ENCODE results near the gene MEI4.
"Not testable (repeated sequence)": the region's sequence is repeated elsewhere in the genome, so short reads cannot be mapped to it uniquely, and the experiment has no call there.

Gene MEI4

DNA sequence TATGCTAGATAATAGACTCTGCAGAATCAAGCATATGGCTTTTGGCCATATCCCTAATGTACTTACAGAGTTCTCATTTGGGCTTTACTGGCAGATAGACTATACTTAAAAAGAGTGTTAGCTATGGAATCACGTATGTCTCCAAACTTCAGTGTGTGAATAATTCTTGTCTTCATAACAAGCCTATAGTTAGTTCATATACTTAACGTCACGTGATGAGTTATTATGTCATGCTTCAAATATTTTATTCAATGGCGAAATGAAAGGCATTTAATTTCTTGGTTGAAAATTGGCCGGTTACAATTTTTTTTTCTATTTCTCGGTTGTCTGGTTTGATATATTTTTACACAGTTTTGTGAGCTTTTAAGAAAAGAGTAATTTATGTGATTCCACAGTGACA, 62.7 kb downstream of the MEI4 start:
- TF ChIP-seq, protein P1, sequence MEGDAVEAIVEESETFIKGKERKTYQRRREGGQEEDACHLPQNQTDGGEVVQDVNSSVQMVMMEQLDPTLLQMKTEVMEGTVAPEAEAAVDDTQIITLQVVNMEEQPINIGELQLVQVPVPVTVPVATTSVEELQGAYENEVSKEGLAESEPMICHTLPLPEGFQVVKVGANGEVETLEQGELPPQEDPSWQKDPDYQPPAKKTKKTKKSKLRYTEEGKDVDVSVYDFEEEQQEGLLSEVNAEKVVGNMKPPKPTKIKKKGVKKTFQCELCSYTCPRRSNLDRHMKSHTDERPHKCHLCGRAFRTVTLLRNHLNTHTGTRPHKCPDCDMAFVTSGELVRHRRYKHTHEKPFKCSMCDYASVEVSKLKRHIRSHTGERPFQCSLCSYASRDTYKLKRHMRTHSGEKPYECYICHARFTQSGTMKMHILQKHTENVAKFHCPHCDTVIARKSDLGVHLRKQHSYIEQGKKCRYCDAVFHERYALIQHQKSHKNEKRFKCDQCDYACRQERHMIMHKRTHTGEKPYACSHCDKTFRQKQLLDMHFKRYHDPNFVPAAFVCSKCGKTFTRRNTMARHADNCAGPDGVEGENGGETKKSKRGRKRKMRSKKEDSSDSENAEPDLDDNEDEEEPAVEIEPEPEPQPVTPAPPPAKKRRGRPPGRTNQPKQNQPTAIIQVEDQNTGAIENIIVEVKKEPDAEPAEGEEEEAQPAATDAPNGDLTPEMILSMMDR (IDR thresholded peaks at IDR 0.05; ENCODE audit: control insufficient read depth, extremely low read depth, insufficient read depth) = no peak
- DNase-seq (ENCODE audit: low read depth) = no peak
- no peak overlapping the region for H3K4me3 ChIP-seq (ENCODE audit: low read depth, low read length)

DNA sequence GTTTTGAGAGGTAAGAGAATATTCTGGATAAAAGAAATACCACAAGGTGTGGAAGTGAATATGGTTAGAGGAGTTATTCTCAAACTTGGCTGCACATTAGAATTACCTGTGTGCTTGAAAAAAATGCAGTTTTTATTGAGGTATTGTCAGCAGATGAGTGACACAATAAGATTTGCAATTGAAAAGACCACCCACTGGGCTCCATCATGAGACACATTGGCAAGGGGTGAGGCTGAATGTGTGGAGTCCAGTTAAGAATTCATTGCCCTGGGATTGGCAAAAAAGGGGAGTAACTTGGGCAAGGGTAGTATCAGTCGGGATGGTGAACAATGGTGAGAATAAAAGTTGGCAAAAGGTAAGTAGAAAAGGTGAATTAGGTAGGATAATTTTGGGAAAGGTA, 63.5 kb downstream of the MEI4 start:
- no peak for DNase-seq (ENCODE audit: low read depth)
- TF ChIP-seq, protein P1 (IDR thresholded peaks at IDR 0.05; ENCODE audit: control insufficient read depth, extremely low read depth, insufficient read depth) = no peak

GRCh38 chr6:77736010-77736409, 83.2 kb downstream of the MEI4 start:
- not testable (repeated sequence) for H3K4me3 ChIP-seq (ENCODE audit: low read depth, low read length); DNase-seq (ENCODE audit: low read depth)

More for the DNA sequence above, 63.5 kb downstream of the MEI4 start:
- no peak overlapping the region for H3K4me3 ChIP-seq (ENCODE audit: low read depth, low read length)

DNA sequence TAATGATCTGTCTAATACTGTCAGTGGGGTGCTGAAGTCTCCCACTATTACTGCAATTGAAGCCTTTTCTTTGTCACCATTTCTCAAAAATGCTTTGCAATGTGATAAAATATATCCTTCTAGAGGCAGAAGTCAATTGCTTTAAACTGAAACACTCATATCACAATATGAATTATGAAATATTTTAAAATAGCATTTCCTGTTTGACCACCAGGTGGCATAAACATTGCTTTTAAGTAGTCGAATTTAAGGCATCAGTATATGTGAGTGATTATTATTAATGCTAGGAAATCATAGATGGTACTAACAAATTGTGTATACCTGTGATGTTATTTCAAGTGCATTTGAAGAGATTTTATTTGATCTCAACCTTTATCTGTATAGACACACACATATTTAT, 87.5 kb downstream of the MEI4 start:
- H3K4me3 ChIP-seq (ENCODE audit: low read depth, low read length) = no peak overlapping the region
- TF ChIP-seq, protein P1 (IDR thresholded peaks at IDR 0.05; ENCODE audit: control insufficient read depth, extremely low read depth, insufficient read depth) = peak; percentile 61
- DNase-seq (ENCODE audit: low read depth) = peak; percentile 3

DNA sequence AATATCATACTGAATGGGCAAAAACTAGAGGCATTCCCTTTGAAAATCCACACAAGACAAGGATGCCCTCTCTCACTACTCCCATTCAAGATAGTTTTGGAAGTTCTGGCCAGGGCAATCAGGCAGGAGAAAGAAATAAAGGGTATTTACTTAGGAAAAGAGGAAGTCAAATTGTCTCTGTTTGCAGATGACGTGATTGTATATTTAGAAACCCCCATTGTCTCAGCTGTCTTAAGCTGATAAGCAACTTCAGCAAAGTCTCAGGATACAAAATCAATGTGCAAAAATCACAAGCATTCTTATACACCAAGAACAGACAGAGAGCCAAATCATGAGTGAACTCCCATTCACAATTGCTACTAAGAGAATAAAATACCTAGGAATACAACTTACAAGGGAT, 99.3 kb downstream of the MEI4 start:
- not testable (repeated sequence) for DNase-seq (ENCODE audit: low read depth); H3K4me3 ChIP-seq (ENCODE audit: low read depth, low read length)

DNA sequence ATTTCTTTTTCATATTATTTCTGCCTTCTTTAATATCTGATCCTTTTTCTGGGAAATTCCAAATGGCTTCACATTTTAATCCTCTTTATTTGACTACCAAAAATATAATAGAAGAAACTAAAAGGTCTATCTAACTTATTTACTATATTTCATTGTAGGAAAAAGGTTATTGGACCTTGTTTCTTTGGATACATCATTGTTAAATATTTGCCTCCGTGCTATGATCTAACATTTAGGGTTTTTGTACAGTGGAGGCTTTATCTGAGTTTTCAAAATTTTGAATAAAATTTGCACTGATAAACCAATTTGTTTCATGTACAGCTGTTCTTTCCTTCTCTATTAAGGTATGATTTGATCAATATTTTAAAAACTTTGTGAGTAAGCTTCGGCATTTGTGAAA, 109.5 kb downstream of the MEI4 start:
- no peak overlapping the region for H3K4me3 ChIP-seq (ENCODE audit: low read depth, low read length)
- TF ChIP-seq, protein P1 (IDR thresholded peaks at IDR 0.05; ENCODE audit: control insufficient read depth, extremely low read depth, insufficient read depth) = no peak
- DNase-seq (ENCODE audit: low read depth) = no peak

GRCh38 chr6:77763124-77763523, 110.3 kb downstream of the MEI4 start:
- DNase-seq (ENCODE audit: low read depth) = no peak
- no peak overlapping the region for H3K4me3 ChIP-seq (ENCODE audit: low read depth, low read length)
- TF ChIP-seq, protein P1 (IDR thresholded peaks at IDR 0.05; ENCODE audit: control insufficient read depth, extremely low read depth, insufficient read depth) = no peak

DNA sequence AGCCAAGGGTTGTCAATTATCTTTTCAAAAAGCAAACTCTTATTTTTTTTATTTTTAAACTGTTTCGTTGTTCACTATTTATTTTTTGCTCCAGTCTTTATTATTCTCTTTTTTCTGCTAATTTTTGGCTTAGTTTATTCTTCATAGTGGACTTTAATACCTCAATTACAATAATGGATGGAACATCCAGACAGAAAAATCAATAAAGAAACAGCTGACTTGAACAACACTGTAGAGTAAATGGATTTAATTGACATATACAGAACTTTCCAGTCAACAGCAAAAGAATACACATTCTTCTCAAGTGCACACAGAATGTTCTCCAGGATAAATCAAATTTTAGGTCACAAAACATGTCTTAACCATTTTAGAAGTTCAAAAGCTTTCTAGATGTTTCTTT, 111.5 kb downstream of the MEI4 start:
- no peak for DNase-seq (ENCODE audit: low read depth)
- TF ChIP-seq, protein P1 (IDR thresholded peaks at IDR 0.05; ENCODE audit: control insufficient read depth, extremely low read depth, insufficient read depth) = no peak

More for the DNA sequence above, 111.5 kb downstream of the MEI4 start:
- H3K4me3 ChIP-seq (ENCODE audit: low read depth, low read length) = no peak overlapping the region

Measured in LNCaP clone FGC (cell line).